NCI-H524 (cell line): Measurements from ENCODE around the gene FAIM2.

ENCODE experiments used
- DNase-seq, 2 experiments: peaks; one replicate each; lab custom pipeline; 2025; lab: John Stamatoyannopoulos, UW

The FAIM2 gene

GRCh38 chr12:49917166-49917787 lies 13.6 kb upstream of the FAIM2 start:
- DNase-seq: peak; percentile 59 to 81

DNA sequence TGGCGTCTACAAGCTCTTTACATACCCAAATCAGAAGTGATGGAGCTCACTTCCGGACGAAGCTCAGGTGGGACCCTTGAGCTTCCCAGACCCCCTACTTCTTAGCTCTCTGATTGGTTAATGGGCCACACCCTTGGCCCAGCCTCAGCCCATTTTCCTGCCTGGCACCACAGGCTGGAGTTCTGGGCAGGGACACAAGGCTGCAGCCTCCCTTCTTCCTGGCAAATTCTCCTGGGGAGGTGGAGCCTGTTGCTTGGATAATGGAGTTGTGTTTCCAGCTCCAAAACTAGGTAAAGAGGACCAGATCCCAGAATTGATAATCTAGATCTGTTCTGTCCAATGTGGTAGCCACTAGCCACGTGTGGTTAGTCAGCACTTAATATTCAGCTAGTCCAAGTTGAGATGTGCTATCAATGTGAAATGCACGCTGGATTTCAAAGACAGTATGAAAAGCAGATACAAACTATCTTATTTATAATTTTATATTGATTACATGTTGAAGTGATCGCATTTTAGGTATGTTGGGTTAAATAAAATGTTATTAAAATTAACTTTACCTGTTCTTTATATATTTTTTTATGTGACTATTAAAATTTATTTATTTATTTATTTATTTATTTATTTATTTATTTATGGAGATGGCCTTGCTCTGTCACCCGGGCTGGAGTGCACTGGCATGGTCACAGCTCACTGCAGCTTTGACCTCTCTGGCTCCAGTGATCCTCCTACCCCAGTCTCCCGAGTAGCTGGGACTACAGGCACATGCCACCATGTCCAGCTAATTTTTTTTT lies 12.6 kb upstream of the FAIM2 start:
- DNase-seq: no peak

DNA sequence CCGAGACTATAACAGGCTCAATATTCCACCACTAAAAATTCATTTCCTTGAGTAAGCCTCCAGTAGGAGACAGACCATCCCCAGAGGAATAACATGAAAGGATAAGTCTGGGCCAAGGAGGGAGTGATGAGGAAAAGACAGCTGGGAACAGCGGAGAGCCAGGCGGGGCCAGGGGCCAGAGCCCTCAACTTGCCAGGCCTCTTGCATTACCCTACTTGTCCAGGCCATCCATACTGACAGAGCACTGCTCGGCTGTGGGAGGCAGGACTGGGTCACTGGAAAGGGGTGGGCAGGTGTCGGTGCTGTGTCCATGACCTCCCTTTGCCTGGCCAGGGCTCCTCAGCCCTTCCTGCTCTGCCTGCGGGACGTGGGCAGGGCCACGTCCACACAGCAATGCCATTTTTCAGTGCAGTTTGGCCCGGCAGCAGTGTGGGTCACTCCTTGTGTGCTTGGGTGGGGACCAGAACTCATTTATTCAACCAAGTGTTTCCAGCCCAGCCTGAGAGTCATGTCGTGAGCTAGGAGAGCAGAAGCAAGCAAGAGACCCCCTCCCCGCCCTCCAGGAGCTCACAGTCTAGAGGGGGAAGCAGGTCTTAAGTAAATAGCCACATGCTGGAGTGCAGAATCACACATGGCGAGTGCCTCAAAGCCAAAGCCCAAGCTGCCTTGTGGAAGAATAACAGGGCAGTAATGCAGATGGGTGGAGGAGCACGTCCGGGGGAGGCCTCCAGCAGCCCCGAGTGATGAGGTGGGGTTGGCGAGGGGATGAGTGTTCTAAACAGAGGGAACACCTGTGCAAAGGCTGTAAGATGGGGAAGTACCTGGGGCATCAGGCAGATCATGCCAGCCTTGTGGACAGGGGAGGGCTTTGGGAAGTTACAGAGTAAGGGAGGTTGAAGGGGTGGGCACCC lies 8.9 kb upstream of the FAIM2 start:
- no peak for DNase-seq

DNA sequence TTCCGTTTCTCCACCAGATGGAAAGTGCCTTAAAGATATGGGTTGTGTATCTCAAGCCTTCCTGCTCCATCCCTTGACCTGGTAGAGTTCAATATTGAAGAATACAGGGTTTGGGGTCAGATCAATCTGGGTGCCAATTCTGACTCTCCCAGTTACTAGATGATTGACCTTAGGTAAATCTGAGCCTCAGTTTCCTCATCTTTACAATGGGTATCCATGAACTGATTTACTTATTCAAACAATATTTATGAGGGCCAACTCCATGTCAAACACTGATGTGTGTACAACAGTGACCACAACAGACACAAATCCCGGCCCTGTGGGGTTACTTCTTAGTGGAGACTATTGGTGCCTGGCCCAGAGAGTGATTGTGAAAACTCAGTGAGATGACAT lies 7.5 kb upstream of the FAIM2 start:
- DNase-seq: no peak

DNA sequence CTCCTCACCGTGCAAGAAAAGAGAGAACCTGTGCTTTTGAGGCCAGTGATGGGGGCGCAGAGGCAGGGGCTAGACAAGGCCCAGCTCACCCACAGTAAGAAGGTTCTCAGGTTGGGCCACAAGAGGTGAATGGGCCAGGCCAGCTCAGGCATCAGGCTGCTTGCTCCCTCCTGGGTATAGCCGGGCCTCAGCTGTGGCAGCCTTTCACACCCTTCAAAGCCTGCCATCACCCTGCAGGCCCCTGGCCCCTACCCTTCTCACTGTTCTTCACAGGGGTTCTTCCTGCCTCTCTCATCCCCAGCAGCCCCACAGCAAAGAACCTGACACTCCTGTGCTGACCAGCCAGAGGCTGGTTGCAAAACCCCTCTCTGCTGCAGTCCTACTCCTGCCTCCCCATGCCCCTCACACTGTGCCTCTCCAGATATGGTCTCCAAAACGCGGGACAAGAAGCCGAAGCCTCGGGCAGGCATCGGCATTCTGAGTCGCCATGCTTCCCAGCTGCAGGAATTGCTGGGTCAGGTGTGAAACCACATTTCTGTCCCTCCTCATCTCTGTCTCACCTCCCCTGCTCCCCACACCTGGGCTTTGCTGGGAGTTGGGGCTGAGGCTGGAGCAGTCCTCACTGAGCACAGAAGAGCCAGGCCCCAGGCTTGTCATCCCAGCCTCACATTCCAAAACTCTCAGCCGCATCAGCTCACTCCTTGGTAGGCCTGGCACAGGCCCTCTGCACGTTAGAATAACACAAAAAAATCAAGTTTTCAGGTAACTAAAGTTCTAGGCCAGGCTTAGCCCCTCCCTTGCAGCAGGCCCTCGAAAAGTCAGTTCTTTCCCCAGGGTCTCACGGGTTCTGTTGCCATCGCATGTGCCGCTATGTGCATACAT lies 6.9 kb upstream of the FAIM2 start:
- DNase-seq: no peak

GRCh38 chr12:49909826-49910225 lies 6.1 kb upstream of the FAIM2 start:
- no peak for DNase-seq

DNA sequence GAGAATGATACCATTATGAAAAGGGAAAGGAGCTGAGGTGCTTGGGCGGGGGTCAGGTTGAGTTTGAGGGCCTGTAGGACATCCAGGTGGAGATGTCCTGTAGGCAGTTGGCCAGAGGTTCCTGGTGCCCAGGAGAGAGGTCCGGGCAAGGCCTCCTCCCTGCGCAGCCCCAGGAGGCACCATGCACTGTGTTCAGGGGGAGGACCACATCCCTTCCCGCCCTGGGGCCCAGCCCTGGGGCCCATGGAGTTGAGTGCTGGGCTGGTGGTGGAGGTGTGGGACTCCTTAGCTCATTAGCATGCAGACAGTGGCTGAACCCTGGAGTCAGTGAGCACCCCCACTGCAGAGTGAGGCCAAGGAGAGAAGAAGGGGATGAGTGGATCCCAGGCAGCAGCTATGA lies 5.7 kb upstream of the FAIM2 start:
- DNase-seq: no peak

GRCh38 chr12:49907352-49907751 lies 3.7 kb upstream of the FAIM2 start:
- no peak for DNase-seq

DNA sequence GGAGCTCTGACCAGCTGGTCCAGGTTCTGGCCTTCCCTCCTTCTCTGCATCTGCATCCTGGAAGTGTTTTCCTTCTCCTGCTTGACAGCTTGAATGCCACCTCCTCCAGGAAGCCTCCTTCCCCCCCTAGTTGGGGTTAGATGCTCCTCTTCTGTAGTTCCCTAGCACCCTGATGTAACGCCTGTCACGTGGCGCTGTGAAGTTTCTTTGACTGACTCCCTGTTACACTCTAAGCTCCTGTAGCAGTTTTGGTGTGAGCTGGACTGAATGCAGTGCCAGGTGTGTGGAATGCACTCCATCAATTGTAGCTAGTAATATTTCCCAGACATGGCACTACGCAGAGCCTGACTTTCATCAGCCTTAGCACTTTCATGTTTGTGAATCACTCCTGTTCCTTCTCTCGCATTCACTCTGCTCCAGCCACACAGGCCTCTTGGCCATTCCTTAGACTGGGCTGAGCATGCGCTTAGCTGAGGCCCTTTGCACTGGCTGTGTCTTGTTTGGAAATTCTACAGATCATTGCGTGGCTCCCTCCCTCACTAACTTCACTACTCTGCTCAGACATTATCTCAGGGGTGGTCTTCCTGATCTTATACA lies 2.1 kb upstream of the FAIM2 start:
- DNase-seq: no peak

GRCh38 chr12:49904601-49905000 lies 901 bp upstream of the FAIM2 start:
- no peak for DNase-seq

GRCh38 chr12:49903351-49903699 lies 375 bp downstream of the FAIM2 start:
- no peak for DNase-seq

GRCh38 chr12:49902399-49903350 lies 1.0 kb downstream of the FAIM2 start:
- DNase-seq: no peak

- DNase-seq: no peak
These were observed 1.7 kb downstream of the FAIM2 start for GRCh38 chr12:49901986-49902385.

DNA sequence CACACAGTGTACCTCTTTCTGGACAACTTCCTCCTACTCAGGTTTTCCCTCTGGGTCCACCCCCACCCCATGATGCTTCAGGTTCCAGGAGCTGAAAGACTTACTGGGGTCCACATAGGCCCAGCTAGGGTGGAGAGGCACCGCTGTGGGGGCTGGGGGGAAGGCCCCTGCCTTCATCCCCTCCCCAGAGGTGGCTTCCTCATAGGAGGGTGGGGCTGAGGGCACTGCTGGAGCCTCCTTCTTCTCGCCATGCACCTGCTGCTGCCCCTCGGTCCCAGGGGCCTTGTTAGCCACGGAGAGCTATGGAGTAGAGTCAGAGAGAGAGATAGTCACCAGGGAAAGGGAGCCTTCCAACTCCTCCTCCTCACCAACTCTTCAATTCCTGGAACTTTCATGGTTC lies 2.7 kb downstream of the FAIM2 start:
- no peak for DNase-seq

DNA sequence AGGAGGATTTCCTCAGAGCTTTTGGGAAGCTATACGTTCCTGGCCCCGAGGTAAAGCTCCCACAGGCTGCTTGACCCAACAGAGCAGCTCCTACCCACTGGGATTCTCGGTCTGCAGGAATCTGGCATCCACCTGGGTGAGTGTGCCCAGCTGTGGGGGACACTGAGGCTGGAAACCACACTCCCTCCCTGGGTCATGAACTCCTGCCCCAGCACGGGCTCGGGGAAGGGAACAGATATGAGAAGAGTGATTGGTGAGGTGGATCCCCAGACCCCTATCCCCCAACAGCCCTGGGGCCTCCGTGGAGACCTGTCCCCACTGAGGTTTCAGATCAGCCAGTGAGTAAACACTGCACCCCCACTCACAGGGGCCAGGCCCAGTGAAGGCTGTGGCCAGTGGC lies 3.3 kb downstream of the FAIM2 start:
- DNase-seq: no peak

DNA sequence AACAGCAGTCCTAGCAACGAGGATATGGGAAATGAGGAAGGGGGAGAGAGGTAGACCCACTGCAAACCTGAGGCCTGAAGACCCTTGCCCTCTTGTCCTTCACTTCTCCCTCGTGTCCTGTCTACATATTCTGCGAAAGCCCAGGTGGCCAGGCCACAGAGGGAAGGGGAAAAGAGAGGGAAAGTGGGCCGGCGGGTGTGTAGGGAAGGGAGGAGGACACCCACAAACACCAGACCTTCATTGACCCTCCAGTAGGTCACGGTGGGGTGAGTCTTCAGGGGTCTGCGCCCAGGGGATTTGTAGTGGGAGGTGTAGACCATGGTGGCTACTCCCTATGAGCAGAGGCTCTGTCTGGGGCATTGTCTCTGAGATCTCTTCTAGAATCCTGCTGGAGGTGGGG lies 3.8 kb downstream of the FAIM2 start:
- DNase-seq: no peak

DNA sequence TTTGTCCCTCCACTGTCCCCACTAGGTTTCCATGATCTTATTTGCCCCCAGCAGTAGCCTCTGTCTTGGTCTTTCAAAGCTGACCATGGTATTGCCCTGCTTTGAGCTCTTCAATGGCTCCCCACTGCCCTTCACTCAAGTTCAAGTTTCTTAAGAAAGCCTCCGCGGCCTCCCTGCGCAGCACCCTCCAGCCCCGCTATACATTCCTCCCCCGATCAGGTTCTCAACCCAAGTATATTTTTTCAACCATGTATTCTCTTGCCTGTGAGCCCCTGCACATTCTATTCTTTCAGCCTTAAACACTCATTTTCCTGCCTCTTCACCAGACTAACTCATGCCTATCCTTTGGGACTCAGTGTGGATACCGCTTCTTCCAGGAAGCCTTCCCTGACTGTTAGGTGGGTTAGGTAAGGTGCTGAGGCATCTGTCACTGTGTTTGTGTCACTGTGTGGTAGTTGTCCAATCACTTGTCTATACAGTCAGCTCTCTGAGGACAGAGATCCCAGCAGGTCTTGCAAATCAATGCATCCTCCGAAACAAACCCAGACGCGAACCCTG lies 4.3 kb downstream of the FAIM2 start:
- DNase-seq: no peak

GRCh38 chr12:49897276-49897675 lies 6.4 kb downstream of the FAIM2 start:
- DNase-seq: no peak

DNA sequence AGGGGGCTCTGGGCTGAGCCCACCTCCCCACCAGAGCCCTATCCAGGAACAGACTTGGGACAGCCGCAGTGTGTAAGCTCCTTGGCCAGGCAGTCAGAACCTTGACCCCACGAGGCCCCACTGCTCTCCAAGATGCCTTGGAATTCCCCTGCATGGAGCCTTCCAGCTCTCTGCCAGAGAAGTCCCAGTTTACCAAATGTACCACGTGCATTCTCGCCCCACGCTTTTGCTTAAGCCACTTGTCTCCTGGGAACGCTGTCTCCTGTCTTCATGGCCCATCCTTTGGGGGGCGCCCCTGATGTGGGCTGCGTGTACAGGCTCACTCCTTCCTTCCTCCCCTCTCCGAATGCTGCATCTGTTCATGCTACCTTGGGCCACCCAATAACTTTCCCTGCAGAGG lies 7.9 kb downstream of the FAIM2 start:
- no peak for DNase-seq

DNA sequence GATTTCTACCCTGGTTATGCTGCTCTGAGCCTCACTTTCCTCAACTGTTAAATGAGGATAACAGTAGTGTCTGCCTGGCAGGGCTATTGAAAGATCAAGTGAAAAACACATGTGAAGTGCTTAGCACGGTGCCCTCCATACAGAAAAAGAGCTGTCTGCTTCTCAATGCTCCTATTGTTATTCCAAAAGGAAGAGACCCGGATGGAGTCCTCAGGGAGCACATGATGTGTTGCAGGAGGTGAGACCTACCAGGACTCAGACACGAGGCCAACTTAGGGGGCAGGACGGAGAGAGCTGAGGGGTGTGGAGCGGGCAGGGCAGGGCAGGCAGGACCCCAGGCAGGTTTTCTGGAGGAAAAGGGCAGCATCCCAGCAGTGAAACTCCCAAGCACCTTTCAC lies 8.9 kb downstream of the FAIM2 start:
- DNase-seq: no peak
